ENCODE measurements around the gene ELF2. TPM values are rescaled to one million over a fixed set of nuclear protein-coding genes. Genes with fewer than 3 reads are reported as not detected.

The ELF2 gene
- polyA plus RNA-seq, 3 donors, result 14.0 to 34.3 (median 18.9) TPM

DNA sequence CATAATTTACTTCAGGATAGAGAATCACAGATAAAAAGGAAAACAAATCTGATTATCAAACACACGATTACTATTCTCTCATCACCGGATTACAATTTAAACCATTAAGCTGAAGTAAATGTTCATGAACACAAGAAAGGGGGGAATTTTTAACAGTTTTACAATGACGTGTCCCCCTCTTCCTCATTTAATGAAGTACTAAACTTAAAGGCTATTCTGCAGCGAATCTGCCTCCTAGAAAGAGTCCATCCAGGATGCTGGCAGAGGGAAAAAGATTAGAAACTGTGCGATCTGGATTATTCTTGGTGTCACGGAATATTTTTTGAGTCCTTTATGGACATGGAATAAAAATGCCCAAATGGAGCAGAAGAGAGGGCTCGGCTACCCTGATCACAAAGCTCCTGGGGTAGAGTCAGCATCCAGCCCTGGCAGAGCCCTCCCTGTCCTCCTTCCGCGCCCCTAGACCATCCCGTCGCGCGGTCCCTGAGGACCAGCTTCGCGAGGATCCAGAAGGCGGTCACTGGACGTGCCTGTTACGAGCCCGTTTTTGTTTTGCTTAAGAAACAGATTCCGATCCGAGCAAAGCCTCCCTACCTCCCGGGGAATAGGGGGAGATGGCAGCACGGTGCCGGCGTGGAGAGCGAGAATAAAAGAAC lies 1.2 kb downstream of the ELF2 start:
- H3K4me3 Mint-ChIP-seq, result peak overlapping the region; percentile 95 to 98
- peak overlapping the region; percentile 92 to 97 for H3K27ac ChIP-seq (ENCODE audit: low read depth in 1 of 2, low read length in 2 of 2)
- intact Hi-C loops (cut with micrococcal nuclease), result loop anchor here (5.0 to 10.0 kb wide), 4 partner anchors 37 to 127 kb away; partner anchors contain the start of genes NAA15 (in 2 of the 2) and NDUFC1 (in 2 of the 2)
- no peaks in the 10 kb centered on the region for H3K9me3 Mint-ChIP-seq
- peak overlapping the region; percentile 81 for H3K4me2 ChIP-seq (replicated peaks; ENCODE audit: extremely low read depth, low read length, poor library complexity, severe bottlenecking)
- H3K9me3 ChIP-seq (replicated peaks in 1 of 2; ENCODE audit: control insufficient read depth in 1 of 2, insufficient read depth in 1 of 2, low read length in 2 of 2), result no peaks in the 10 kb centered on the region
- no peaks in the 10 kb centered on the region for H3K27me3 Mint-ChIP-seq (ENCODE audit: low read depth in 3 of 3)
- DNase-seq, result peak; percentile 26 to 68 (median 55)
- H3K79me2 ChIP-seq (ENCODE audit: insufficient read depth, low read length), result peaks cover 62% of the 10 kb centered on the region
- peak overlapping the region; percentile 94 to 99 (median 95) for H3K27ac Mint-ChIP-seq
- H3K4me1 Mint-ChIP-seq, result peaks cover 36% of the 10 kb centered on the region
- H4K20me1 ChIP-seq (ENCODE audit: insufficient read depth, low read length), result peaks cover 58% of the 10 kb centered on the region
- WGBS (ENCODE audit: insufficient coverage), result under 1% methylated on average over 18 of the region's 26 CpGs
- H3K4me3 ChIP-seq (replicated peaks in 1 of 3; ENCODE audit: low read depth in 2 of 3, low read length in 3 of 3), result peak overlapping the region; percentile 88 to 97 (median 96)
- H3K27me3 ChIP-seq (ENCODE audit: control insufficient read depth in 2 of 2, insufficient read depth in 2 of 2, low read length in 2 of 2), result no peaks in the 10 kb centered on the region
- peak overlapping the region; percentile 98 for H3K9ac ChIP-seq (ENCODE audit: insufficient read depth, low read length, poor library complexity, severe bottlenecking)
- TF ChIP-seq CTCF (IDR thresholded peaks at IDR 0.05), result no peak
- H3K36me3 Mint-ChIP-seq, result no peaks in the 10 kb centered on the region
- H2AFZ ChIP-seq (ENCODE audit: insufficient read depth, low read depth, low read length, poor library complexity, severe bottlenecking), result no peak overlapping the region
- H3K36me3 ChIP-seq (replicated peaks in 1 of 2; ENCODE audit: control insufficient read depth in 1 of 2, insufficient read depth in 2 of 2, low read length in 2 of 2), result no peaks in the 10 kb centered on the region
- H3K4me1 ChIP-seq (ENCODE audit: control insufficient read depth in 1 of 2, insufficient read depth in 2 of 2, low read length in 2 of 2), result peaks cover 15 to 29% of the 10 kb centered on the region in 2 donors

DNA sequence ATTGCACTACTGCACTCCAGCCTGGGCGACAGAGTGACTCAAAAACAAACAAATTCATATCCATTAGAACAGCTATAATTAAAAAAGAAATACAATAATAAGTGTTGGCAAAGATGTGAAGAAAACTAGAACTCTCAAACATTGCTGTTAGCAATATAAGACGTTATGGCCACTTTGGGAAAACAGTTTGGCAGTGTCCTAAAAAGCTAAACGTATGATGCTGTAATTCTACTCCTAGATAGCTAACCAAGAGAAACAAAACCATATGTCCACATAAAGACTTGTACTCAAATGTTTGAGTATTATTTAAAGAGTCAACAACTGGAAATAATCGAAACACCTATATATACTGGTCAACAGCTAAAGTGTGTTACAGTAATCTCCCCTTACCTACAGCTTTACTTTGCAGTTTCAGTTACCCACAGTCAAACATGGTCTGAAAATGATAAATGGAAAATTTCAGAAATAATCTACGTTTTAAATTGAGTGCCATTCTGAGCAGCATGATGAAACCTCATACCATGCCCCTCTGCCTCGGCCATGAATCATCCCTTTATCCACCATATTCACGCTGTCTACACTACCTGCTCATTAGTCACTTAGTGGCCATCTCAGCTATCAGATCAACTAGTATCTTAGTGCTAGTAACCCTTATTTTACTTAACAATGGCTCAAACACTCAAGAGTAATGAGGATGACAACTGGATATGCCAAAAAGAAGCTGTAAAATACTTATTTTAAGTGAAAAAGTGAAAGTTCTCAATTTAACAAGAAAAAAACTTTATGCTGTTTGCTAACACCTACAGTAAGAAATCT lies 4.9 kb downstream of the ELF2 start:
- Mint-ChIP-seq H3K4me1 (peaks cover 46% of the 10 kb centered on the region), H3K36me3 (peaks cover 0 to 3% of the 10 kb centered on the region in 2 donors), H3K27ac (peak overlapping the region in 1 of 7 donors; percentile 30), H3K27me3 (ENCODE audit: low read depth in 3 of 3) (no peaks in the 10 kb centered on the region), H3K9me3 (no peaks in the 10 kb centered on the region), H3K4me3 (no peak overlapping the region)
- Histone ChIP-seq H3K9me3 (replicated peaks in 1 of 2; ENCODE audit: control insufficient read depth in 1 of 2, insufficient read depth in 1 of 2, low read length in 2 of 2) (no peaks in the 10 kb centered on the region), H3K9ac (ENCODE audit: insufficient read depth, low read length, poor library complexity, severe bottlenecking) (no peak overlapping the region), H3K36me3 (replicated peaks in 1 of 2; ENCODE audit: control insufficient read depth in 1 of 2, insufficient read depth in 2 of 2, low read length in 2 of 2) (no peaks in the 10 kb centered on the region), H4K20me1 (ENCODE audit: insufficient read depth, low read length) (peaks cover 94% of the 10 kb centered on the region), H3K27me3 (ENCODE audit: control insufficient read depth in 2 of 2, insufficient read depth in 2 of 2, low read length in 2 of 2) (no peaks in the 10 kb centered on the region), H3K4me2 (replicated peaks; ENCODE audit: extremely low read depth, low read length, poor library complexity, severe bottlenecking) (no peak overlapping the region), H3K4me3 (replicated peaks in 1 of 3; ENCODE audit: low read depth in 2 of 3, low read length in 3 of 3) (no peak overlapping the region), H3K79me2 (ENCODE audit: insufficient read depth, low read length) (peaks cover 99% of the 10 kb centered on the region), H3K4me1 (ENCODE audit: control insufficient read depth in 1 of 2, insufficient read depth in 2 of 2, low read length in 2 of 2) (peaks cover 21 to 39% of the 10 kb centered on the region in 2 donors), H3K27ac (ENCODE audit: low read depth in 1 of 2, low read length in 2 of 2) (peak overlapping the region in 1 of 2 donors; percentile 43), H2AFZ (ENCODE audit: insufficient read depth, low read depth, low read length, poor library complexity, severe bottlenecking) (no peak overlapping the region)
- DNase-seq, result peak; percentile 36 to 56 (median 47)
- intact Hi-C loops (cut with micrococcal nuclease), result loop anchor here in 1 of 2 donors (10.0 kb wide), 2 partner anchors 53 to 87 kb away; no protein-coding TSS in a partner anchor
- 76% methylated on average over 2 of the region's 7 CpGs for WGBS (ENCODE audit: insufficient coverage)
- no peak for TF ChIP-seq CTCF (IDR thresholded peaks at IDR 0.05)
